Smooth muscle cell (in vitro differentiated cells): ENCODE measurements around the gene CCR2. TPM values are rescaled to one million over a fixed set of nuclear protein-coding genes. Genes with fewer than 3 reads are reported as not detected.

ENCODE experiments used
- DNase-seq: peaks from one replicate; lab custom pipeline; 2025; ENCODE audit not compliant: unreplicated experiment; lab: John Stamatoyannopoulos, UW
- H2AFZ ChIP-seq: fragments of 200-600 bp; sonication (generic); 2 replicates; pipeline ENCODE4 v1.6.0; 2016; ENCODE audit warnings: antibody characterized with exemption, low read depth, mild to moderate bottlenecking
- H3F3A ChIP-seq: fragments of 200-600 bp; sonication (generic); 2 replicates; pipeline ENCODE4 v1.6.0; 2017; ENCODE audit warnings: antibody characterized with exemption, low read depth
- H3K27ac ChIP-seq: fragments of 200-600 bp; sonication (generic); 2 replicates; pipeline ENCODE4 v1.5.1; 2016; ENCODE audit warnings: low read depth, mild to moderate bottlenecking
- H3K27me3 ChIP-seq: fragments of 200-600 bp; sonication (generic); 2 replicates; pipeline ENCODE4 v1.6.1; 2016; ENCODE audit warnings: low read depth, mild to moderate bottlenecking
- H3K36me3 ChIP-seq: fragments of 200-600 bp; sonication (generic); 2 replicates; pipeline ENCODE4 v1.5.1; 2016; ENCODE audit warnings: low read depth
- H3K4me1 ChIP-seq: fragments of 200-600 bp; sonication (generic); 2 replicates; pipeline ENCODE4 v1.5.1; 2016; ENCODE audit warnings: low read depth
- H3K4me2 ChIP-seq: fragments of 200-600 bp; sonication (generic); 2 replicates; pipeline ENCODE4 v1.6.0; 2016; ENCODE audit warnings: mild to moderate bottlenecking
- H3K4me3 ChIP-seq: fragments of 200-600 bp; sonication (generic); 2 replicates; pipeline ENCODE4 v1.5.1; 2016; ENCODE audit warnings: mild to moderate bottlenecking
- H3K79me2 ChIP-seq: fragments of 200-600 bp; sonication (generic); 2 replicates; pipeline ENCODE4 v1.6.0; 2016; ENCODE audit warnings: low read depth, mild to moderate bottlenecking
- H3K9ac ChIP-seq: fragments of 200-600 bp; sonication (generic); 2 replicates; pipeline ENCODE4 v1.6.0; 2016; ENCODE audit warnings: low read depth
- H3K9me3 ChIP-seq: fragments of 200-600 bp; sonication (generic); replicated peaks from 2 replicates; pipeline ENCODE4 v1.5.1; 2016; ENCODE audit warnings: low read depth
- H4K20me1 ChIP-seq: fragments of 200-600 bp; sonication (generic); 2 replicates; pipeline ENCODE4 v1.6.0; 2016; ENCODE audit warnings: low read depth
- WGBS: methylation state at CpG from one replicate; pipeline ENCODE4 v1.1.7; 2016; ENCODE audit warnings: low lambda C conversion rate; 5-methylcytosine and 5-hydroxymethylcytosine counted together
- polyA plus RNA-seq: library from polyadenylated mRNA; unstranded; fragments of >200 nt; fragmentation: Nextera tagmentation; extraction: Ambion mirVana; gene quantifications from 2 replicates; pipeline ENCODE4 v1.2.1, GENCODE V29; 2016
- total RNA-seq: library from RNA; depleted of rRNA; stranded (reverse); fragments of >200 nt; gene quantifications from 2 replicates; pipeline ENCODE4 v1.2.3, GENCODE V29; 2014
- TF ChIP-seq, protein P1 (sequence below): fragments of 200-600 bp; sonication (generic); IDR thresholded peaks from 2 replicates; pipeline ENCODE4 v1.5.1; 2017; ENCODE audit warnings: borderline replicate concordance, mild to moderate bottlenecking, antibody characterized with exemption; ENCODE audit not compliant: insufficient read depth, poor library complexity, severe bottlenecking

Gene CCR2
- total and polyA plus RNA-seq, 2 experiments from 2014 or later, result not detected

DNA sequence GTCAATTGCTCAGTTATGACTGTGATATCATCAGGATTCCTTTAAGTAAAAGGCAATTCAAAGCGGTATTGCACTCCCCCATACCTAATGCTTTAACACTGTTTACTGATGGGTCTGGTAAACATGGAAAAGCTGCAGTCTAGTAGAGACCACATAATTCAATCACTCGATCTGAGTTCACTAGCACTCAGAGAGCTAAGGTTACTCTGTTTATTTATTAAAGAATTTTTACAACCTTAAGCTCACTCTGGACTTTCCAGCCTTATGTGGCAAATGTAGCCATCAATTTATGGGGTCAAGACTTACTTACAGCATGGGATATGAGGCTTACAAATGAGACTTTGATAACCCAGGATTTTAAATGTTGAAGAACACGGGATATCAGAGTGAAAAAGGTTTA, 18.4 kb upstream of the CCR2 start:
- H3K36me3 ChIP-seq, result no peaks in the 10 kb centered on the region
- H3K27me3 ChIP-seq, result no peaks in the 10 kb centered on the region
- H4K20me1 ChIP-seq, result no peaks in the 10 kb centered on the region
- peak overlapping the region; percentile 66 for H3K4me2 ChIP-seq
- no peaks in the 10 kb centered on the region for H3K4me1 ChIP-seq
- no peaks in the 10 kb centered on the region for H3F3A ChIP-seq
- H3K79me2 ChIP-seq, result no peaks in the 10 kb centered on the region
- H3K9me3 ChIP-seq, result no peaks in the 10 kb centered on the region
- DNase-seq, result no peak
- no peak overlapping the region for H3K9ac ChIP-seq
- peak overlapping the region; percentile 62 for H3K27ac ChIP-seq
- TF ChIP-seq, protein P1, sequence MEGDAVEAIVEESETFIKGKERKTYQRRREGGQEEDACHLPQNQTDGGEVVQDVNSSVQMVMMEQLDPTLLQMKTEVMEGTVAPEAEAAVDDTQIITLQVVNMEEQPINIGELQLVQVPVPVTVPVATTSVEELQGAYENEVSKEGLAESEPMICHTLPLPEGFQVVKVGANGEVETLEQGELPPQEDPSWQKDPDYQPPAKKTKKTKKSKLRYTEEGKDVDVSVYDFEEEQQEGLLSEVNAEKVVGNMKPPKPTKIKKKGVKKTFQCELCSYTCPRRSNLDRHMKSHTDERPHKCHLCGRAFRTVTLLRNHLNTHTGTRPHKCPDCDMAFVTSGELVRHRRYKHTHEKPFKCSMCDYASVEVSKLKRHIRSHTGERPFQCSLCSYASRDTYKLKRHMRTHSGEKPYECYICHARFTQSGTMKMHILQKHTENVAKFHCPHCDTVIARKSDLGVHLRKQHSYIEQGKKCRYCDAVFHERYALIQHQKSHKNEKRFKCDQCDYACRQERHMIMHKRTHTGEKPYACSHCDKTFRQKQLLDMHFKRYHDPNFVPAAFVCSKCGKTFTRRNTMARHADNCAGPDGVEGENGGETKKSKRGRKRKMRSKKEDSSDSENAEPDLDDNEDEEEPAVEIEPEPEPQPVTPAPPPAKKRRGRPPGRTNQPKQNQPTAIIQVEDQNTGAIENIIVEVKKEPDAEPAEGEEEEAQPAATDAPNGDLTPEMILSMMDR, result no peak
- H2AFZ ChIP-seq, result no peak overlapping the region
- H3K4me3 ChIP-seq, result no peak overlapping the region
- WGBS, result 16% methylated on average over 3 of the region's 3 CpGs

DNA sequence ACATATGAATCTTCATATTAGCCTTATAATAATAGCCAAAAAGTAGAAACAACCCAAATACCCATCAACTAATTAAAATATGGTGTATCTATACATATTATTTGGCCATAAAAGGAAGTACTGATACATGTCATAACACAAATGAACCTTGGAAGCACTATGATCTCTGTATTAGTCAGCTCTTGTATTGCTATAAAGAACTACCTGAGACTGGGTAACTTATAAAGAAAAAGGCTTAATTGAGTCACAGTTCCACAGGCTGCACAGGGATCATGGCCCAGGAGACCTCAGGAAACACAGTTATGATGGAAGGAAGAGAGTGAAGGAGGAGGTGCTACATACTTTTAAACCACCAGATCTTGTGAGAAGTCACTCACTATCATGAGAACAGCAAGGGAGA, 16.0 kb upstream of the CCR2 start:
- Histone ChIP-seq H3K9ac (no peak overlapping the region), H3F3A (no peaks in the 10 kb centered on the region), H3K36me3 (no peaks in the 10 kb centered on the region), H3K4me2 (no peak overlapping the region), H2AFZ (no peak overlapping the region), H4K20me1 (no peaks in the 10 kb centered on the region), H3K9me3 (no peaks in the 10 kb centered on the region), H3K27me3 (no peaks in the 10 kb centered on the region), H3K79me2 (no peaks in the 10 kb centered on the region), H3K4me3 (no peak overlapping the region), H3K4me1 (no peaks in the 10 kb centered on the region), H3K27ac (no peak overlapping the region)
- DNase-seq, result no peak
- TF ChIP-seq, protein P1, result no peak

DNA sequence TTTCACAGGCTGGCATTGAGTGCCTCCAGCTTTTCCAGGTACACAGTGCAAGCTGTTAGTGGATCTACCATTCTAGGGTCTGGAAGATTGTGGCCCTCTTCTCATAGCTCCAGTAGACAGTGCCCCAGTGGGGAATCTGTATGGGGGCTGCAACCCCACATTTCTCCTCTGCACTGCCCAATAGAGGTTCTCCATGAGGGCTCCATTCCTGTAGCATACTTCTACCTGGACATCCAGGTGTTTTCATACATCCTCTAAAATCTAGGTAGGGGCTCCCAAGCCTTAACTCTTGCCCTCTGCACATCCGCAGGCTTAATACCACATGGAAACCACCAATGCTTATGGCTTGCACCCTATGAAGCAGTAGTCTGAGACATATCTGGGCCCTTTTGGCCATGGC, 15.1 kb upstream of the CCR2 start:
- Histone ChIP-seq H3K4me2 (no peak overlapping the region), H2AFZ (no peak overlapping the region), H3K9me3 (no peaks in the 10 kb centered on the region), H3K27me3 (no peaks in the 10 kb centered on the region), H3K36me3 (no peaks in the 10 kb centered on the region), H3K4me3 (no peak overlapping the region), H4K20me1 (no peaks in the 10 kb centered on the region), H3K79me2 (no peaks in the 10 kb centered on the region), H3F3A (no peaks in the 10 kb centered on the region), H3K4me1 (no peaks in the 10 kb centered on the region), H3K9ac (no peak overlapping the region), H3K27ac (no peak overlapping the region)
- 100% methylated on average over 1 of the region's 1 CpG for WGBS
- DNase-seq, result no peak
- TF ChIP-seq, protein P1, result no peak

DNA sequence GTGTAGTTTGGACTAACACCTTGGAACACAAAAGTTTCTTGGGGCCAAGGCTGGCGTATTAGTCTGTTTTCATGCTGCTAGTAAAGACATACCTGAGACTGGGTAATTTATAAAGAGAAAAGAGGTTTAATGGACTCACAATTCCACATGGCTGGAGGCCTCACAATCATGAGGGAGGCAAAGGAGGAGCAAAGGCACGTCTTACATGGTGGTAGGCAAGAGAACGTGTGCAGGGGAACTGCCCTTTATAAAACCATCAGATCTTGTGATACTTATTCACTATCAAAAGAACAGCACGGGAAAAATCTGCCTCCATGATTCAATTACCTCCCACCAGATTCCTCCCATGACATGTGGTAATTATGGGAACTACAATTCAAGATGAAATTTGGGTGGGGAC, 9.4 kb upstream of the CCR2 start:
- Histone ChIP-seq H3K27me3 (no peaks in the 10 kb centered on the region), H3K9ac (no peak overlapping the region), H3K4me3 (no peak overlapping the region), H4K20me1 (no peaks in the 10 kb centered on the region), H3K27ac (no peak overlapping the region), H3K9me3 (no peaks in the 10 kb centered on the region), H3K4me1 (no peaks in the 10 kb centered on the region), H2AFZ (no peak overlapping the region), H3K4me2 (no peak overlapping the region), H3K36me3 (no peaks in the 10 kb centered on the region), H3F3A (no peaks in the 10 kb centered on the region), H3K79me2 (no peaks in the 10 kb centered on the region)
- TF ChIP-seq, protein P1, result no peak
- WGBS, result 89% methylated on average over 4 of the region's 4 CpGs
- DNase-seq, result no peak
